Progenitor cell of endocrine pancreas (in vitro differentiated cells): ENCODE measurements around the gene KCNIP1. TPM values are rescaled to one million over a fixed set of nuclear protein-coding genes. Genes with fewer than 3 reads are reported as not detected.

ENCODE experiments used
- DNase-seq: peaks from one replicate; pipeline ENCODE4 v3.0.0; 2021; ENCODE audit warnings: low spot score; ENCODE audit not compliant: unreplicated experiment
- H3K27ac Mint-ChIP-seq: 2 replicates; pipeline ENCODE4 v1.8.0; 2021; ENCODE audit warnings: mild to moderate bottlenecking, moderate library complexity, mixed read lengths
- H3K27me3 Mint-ChIP-seq: 2 replicates; pipeline ENCODE4 v1.8.0; 2021; ENCODE audit warnings: mixed read lengths
- H3K36me3 Mint-ChIP-seq: 2 replicates; pipeline ENCODE4 v1.8.0; 2022; ENCODE audit warnings: mixed read lengths; ENCODE audit not compliant: insufficient read depth
- H3K4me1 Mint-ChIP-seq: 2 replicates; pipeline ENCODE4 v1.8.0; 2021; ENCODE audit warnings: low read depth, mixed read lengths
- H3K4me3 Mint-ChIP-seq: 2 replicates; pipeline ENCODE4 v1.8.0; 2021; ENCODE audit warnings: low read depth, mild to moderate bottlenecking, moderate library complexity, mixed read lengths
- H3K9me3 Mint-ChIP-seq: 2 replicates; pipeline ENCODE4 v1.8.0; 2021; ENCODE audit warnings: low read depth, mixed read lengths
- total RNA-seq: library from RNA; stranded (reverse); gene quantifications from 2 replicates; pipeline ENCODE4 v1.2.1, GENCODE V29; 2021
- TF ChIP-seq, protein P1 (sequence below): fragments of 200-600 bp; sonication (generic); IDR thresholded peaks from one replicate; pipeline ENCODE4 v1.5.0; 2021; ENCODE audit warnings: antibody characterized with exemption, mild to moderate bottlenecking; ENCODE audit not compliant: unreplicated experiment

KCNIP1 gene
- total RNA-seq, 1 donor from 2014 or later, result 18.2 TPM

DNA sequence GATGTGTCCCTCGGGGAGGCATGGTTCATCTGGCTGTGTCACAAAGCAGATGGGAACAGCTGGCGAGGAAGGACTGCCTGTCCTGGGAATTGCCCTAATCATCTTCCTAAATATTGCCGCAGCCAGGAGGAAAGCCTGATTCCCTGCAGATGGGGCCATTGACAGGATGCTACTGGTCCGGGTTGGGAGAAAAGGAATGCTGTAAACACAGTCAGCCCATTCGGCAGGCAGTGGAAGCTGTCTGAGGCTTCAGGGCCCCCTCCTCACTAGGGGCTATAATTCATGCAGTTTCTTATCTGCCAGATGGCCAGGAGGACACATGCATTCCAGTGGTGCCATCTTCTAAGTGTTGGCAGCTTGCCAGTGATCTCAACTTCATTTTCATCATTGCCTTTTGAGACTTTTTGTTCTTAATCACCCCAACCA is 110.3 kb downstream of the KCNIP1 start:
- DNase-seq, result no peak
- Mint-ChIP-seq H3K4me3 (no peak overlapping the region), H3K9me3 (no peaks in the 10 kb centered on the region), H3K27me3 (peaks cover 21% of the 10 kb centered on the region), H3K4me1 (no peaks in the 10 kb centered on the region), H3K36me3 (no peaks in the 10 kb centered on the region), H3K27ac (no peak overlapping the region)
- TF ChIP-seq, protein P1, sequence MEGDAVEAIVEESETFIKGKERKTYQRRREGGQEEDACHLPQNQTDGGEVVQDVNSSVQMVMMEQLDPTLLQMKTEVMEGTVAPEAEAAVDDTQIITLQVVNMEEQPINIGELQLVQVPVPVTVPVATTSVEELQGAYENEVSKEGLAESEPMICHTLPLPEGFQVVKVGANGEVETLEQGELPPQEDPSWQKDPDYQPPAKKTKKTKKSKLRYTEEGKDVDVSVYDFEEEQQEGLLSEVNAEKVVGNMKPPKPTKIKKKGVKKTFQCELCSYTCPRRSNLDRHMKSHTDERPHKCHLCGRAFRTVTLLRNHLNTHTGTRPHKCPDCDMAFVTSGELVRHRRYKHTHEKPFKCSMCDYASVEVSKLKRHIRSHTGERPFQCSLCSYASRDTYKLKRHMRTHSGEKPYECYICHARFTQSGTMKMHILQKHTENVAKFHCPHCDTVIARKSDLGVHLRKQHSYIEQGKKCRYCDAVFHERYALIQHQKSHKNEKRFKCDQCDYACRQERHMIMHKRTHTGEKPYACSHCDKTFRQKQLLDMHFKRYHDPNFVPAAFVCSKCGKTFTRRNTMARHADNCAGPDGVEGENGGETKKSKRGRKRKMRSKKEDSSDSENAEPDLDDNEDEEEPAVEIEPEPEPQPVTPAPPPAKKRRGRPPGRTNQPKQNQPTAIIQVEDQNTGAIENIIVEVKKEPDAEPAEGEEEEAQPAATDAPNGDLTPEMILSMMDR, result no peak

- H3K27ac Mint-ChIP-seq, result no peak overlapping the region
- H3K27me3 Mint-ChIP-seq, result peaks cover 21% of the 10 kb centered on the region
- no peaks in the 10 kb centered on the region for H3K36me3 Mint-ChIP-seq
- H3K9me3 Mint-ChIP-seq, result no peaks in the 10 kb centered on the region
- no peak for DNase-seq
- no peaks in the 10 kb centered on the region for H3K4me1 Mint-ChIP-seq
- TF ChIP-seq, protein P1, result no peak
- H3K4me3 Mint-ChIP-seq, result no peak overlapping the region
These were observed 110.9 kb downstream of the KCNIP1 start for GRCh38 chr5:170614720-170615119.

GRCh38 chr5:170617533-170618490 is 114.0 kb downstream of the KCNIP1 start:
- TF ChIP-seq, protein P1, result no peak
- DNase-seq, result no peak
- Mint-ChIP-seq H3K4me3 (no peak overlapping the region), H3K4me1 (no peaks in the 10 kb centered on the region), H3K9me3 (no peaks in the 10 kb centered on the region), H3K27ac (no peak overlapping the region), H3K36me3 (no peaks in the 10 kb centered on the region), H3K27me3 (peaks cover 21% of the 10 kb centered on the region)

GRCh38 chr5:170619869-170620268 is 116.0 kb downstream of the KCNIP1 start:
- H3K36me3 Mint-ChIP-seq, result no peaks in the 10 kb centered on the region
- no peak overlapping the region for H3K27ac Mint-ChIP-seq
- DNase-seq, result no peak
- no peaks in the 10 kb centered on the region for H3K4me1 Mint-ChIP-seq
- no peak overlapping the region for H3K4me3 Mint-ChIP-seq
- H3K9me3 Mint-ChIP-seq, result no peaks in the 10 kb centered on the region
- TF ChIP-seq, protein P1, result no peak
- H3K27me3 Mint-ChIP-seq, result peaks cover 16% of the 10 kb centered on the region

DNA sequence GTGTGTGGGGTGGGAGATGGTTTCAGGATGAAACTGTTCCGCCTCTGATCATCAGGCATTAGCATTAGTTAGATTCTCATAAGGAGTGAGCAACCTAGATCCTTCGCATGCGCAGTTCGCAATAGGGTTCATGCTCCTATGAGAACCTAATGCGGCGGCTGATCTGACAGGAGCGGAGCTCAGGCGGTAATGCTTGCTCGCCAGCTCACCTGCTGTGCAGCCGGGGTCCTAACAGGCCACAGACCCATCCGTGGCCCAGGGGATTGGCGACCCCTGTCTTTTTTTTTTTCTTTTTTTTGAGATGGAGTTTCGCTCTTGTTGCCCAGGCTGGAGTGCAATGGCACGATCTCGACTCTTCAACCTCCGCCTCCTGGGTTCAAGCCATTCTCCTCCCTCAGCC is 119.1 kb downstream of the KCNIP1 start:
- Mint-ChIP-seq H3K9me3 (no peaks in the 10 kb centered on the region), H3K27me3 (peaks cover 17% of the 10 kb centered on the region), H3K27ac (no peak overlapping the region), H3K36me3 (no peaks in the 10 kb centered on the region), H3K4me1 (no peaks in the 10 kb centered on the region), H3K4me3 (no peak overlapping the region)
- no peak for DNase-seq
- TF ChIP-seq, protein P1, result no peak
